GM19238 (cell line): ENCODE data around the gene DRGX.
A peak's percentile ranks its signal among the peaks of the same experiment; 100 is the strongest.

Experiments used
- DNase-seq: peaks from one replicate; pipeline ENCODE4 v3.0.0; 2011; ENCODE audit warnings: low spot score; ENCODE audit not compliant: insufficient read length

DRGX gene

GRCh38 chr10:49363309-49364031 is 32.4 kb downstream of the DRGX start:
- no peak for DNase-seq

- peak; percentile 23 for DNase-seq
Observed at GRCh38 chr10:49362596-49363260, 33.2 kb downstream of the DRGX start.

- DNase-seq: no peak
Observed at GRCh38 chr10:49361735-49362568, 33.9 kb downstream of the DRGX start.

- DNase-seq: no peak
Observed at GRCh38 chr10:49361178-49361554, 34.7 kb downstream of the DRGX start.

- no peak for DNase-seq
Observed at GRCh38 chr10:49360271-49361177, 35.4 kb downstream of the DRGX start.

- DNase-seq: no peak
Observed at GRCh38 chr10:49359349-49360270, 36.3 kb downstream of the DRGX start.

GRCh38 chr10:49357910-49358309 is 38.0 kb downstream of the DRGX start:
- no peak for DNase-seq

- DNase-seq: no peak
Observed at GRCh38 chr10:49356944-49357343, 38.9 kb downstream of the DRGX start.

- no peak for DNase-seq
Observed at GRCh38 chr10:49356181-49356580, 39.7 kb downstream of the DRGX start.

GRCh38 chr10:49355221-49355620 is 40.7 kb downstream of the DRGX start:
- no peak for DNase-seq

- no peak for DNase-seq
Observed at GRCh38 chr10:49354593-49354992, 41.3 kb downstream of the DRGX start.

- no peak for DNase-seq
Observed at GRCh38 chr10:49353895-49354566, 41.9 kb downstream of the DRGX start.

- DNase-seq: no peak
Observed at GRCh38 chr10:49353026-49353894, 42.6 kb downstream of the DRGX start.

GRCh38 chr10:49352323-49352722 is 43.6 kb downstream of the DRGX start:
- DNase-seq: no peak

- no peak for DNase-seq
Observed at GRCh38 chr10:49351669-49352068, 44.2 kb downstream of the DRGX start.

GRCh38 chr10:49350846-49351532 is 44.9 kb downstream of the DRGX start:
- no peak for DNase-seq

- DNase-seq: no peak
Observed at GRCh38 chr10:49350138-49350537, 45.8 kb downstream of the DRGX start.

- DNase-seq: no peak
Observed at GRCh38 chr10:49349390-49349789, 46.5 kb downstream of the DRGX start.
